Globus pallidus (tissue), 1 donor: Measurements from ENCODE around the gene AQP7.
"Not testable (repeated sequence)": the region's sequence is repeated elsewhere in the genome, so short reads cannot be mapped to it uniquely, and the experiment has no call there.

Source experiments
- DNase-seq: peaks from one replicate; pipeline ENCODE4 v3.0.0-alpha.2; 2015; ENCODE audit warnings: low spot score

The AQP7 gene

DNA sequence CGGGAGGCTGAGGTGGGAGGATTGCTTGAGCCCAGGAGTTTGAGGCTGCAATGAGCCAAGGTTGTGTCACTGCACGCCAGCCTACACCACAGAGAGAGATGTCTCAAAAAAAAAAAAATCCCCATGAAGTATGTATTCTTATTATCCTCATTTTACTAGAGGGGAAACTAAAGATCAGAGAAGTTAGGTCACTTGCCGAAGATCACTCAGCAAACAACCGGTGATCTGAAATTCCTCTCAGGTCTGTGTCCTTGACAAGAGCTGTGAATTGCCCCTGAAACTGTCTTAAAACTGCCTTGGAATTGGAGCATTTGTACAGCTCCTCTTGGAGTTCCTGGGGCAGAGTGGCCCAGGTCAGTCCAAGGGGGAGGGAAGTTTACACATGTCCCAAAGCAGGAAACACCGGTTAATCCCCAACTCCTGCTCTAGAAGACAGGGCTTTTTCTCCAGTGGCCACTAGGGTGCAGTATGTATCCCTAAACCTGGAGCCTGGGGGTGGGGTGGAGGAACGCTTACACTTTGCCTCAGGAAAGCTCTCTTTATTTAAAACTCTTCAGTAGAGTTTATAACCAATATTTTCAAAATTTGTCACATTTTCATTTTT lies 27.6 kb downstream of the AQP7 start:
- DNase-seq = peak; percentile 71

DNA sequence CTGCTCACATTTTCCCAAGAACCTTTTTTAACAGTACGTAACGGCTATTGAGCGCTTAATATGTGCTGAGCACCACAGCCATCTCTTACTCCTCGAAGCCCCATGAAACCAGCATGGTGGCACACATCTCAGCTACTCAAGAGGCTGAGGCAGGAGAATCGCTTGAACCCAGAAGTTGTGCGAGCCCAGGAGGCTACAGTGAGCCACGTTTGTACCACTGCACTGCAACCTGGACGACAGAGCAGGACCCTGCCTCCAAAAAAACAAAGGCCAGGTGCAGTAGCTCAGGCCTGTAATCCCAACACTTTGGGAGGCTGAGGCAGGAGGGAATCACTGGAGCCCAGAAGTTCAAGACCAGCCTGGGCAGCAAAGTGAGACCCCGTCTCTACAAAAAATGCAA lies 28.2 kb downstream of the AQP7 start:
- no peak for DNase-seq

DNA sequence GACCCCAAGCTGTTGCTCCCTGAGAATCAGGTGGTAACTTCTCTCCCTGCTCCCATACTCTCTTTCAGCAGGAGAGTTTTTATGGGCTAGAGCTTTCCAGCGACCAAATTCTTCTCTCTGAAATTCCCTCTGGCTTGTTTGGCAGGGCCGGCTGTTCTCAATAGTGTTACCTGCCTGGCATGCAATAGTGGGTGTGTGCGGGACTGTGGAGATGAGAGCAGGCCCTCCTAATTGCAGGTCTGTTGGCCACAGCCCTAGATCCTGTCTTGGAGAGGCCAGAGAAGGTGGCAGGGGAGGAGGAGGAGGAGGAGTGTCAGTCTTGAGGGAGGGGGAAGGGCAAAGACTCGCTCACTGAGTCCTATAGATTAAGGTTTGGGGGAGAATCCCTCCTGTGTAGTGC lies 29.5 kb downstream of the AQP7 start:
- DNase-seq = no peak

DNA sequence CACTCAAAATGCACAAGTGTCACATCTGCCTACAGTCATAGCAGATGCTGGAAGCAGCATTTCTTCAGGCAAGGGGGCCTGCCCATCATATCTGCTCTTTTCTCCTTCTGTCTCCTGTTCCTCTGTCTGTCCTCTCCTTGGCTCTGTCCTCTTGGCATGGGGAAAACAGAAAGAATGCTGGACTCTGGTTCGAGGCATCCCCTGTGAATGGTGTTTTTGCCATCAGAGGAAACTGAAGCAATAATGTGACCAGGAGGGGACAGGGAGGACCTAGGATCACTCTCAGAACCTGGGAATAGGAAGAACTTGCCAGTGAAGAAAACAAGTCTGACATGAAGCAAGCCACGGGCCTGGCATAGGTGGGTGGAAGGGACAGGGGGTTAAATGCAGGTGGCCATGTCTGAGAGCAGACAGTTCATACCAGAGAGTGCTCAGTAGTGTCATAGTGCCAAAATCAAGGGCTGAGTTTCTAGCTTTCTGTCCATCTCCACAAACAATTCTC lies 35.3 kb downstream of the AQP7 start:
- no peak for DNase-seq

DNA sequence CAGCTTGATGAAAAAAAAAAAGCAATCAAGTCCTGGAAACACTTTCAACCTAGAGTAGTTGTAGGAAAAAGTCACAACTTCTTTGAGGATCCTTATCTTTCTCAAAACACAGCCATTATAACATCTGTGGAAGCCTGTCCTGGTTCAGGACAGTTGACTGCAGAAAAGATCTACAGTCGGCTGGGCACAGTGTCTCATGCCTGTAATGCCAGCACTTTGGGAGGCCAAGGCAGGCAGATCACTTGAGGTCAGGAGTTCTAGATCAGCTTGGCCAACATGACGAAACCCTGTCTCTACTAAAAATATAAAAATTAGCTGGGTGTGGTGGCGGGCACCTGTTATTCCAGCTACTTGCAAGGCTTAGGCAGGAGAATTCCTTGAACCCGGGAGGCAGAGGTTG lies 37.6 kb downstream of the AQP7 start:
- not testable (repeated sequence) for DNase-seq

DNA sequence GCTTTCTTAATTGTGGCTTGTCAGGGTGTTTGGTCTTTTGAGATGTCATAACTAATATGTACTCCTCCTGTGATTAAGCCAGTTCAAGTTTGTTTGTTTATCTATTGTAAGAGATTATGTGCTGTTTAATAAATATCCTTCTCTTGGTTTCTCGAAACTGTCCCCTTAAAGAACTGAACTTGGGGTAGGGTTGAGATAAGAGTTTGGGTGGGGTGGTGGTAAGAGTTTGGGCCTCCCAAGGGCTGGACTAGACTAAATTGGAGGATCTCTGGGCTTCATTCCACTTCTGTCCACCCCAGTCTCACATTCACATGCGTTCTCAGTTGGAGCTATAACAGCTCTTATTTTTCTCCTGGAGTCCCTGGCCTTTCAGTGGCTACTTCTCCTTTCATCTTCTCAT lies 38.2 kb downstream of the AQP7 start:
- DNase-seq = no peak

DNA sequence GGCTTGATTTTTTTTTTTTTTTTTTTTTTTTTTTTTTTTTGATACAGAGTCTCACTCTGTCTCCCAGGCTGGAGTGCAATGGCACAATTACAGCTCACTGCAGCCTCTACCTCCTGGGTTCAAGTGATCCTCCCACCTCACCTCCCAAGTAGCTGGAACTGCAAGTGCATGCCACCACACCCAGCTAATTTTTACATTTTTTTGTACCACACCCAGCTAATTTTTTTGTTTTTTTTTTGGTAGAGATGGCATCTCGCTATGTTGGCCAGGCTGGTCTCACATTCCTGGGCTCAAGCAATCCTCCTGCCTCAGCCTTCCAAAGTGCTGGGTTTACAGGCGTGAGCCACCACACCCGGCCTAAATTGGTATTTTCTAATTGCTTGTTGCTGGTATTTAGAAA lies 43.7 kb downstream of the AQP7 start:
- DNase-seq = not testable (repeated sequence)

DNA sequence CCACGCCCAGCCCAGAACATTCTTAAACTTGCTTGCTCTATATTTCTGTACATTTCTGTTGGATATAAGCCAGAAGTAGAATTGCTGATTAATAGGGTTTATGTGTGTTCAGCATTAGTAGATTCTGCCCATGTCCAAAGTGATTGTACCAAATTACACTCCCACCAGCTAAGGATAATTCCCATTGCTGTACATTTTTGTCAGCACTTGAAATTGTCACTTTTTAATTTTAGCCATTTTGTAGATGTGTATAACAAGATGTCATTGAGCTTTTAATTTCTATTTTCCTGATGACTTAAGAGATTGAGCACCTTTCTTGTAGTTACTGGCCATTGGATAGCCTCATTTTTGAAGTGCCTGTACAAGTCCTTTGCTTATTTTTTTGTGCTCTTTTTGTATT lies 46.4 kb downstream of the AQP7 start:
- no peak for DNase-seq

DNA sequence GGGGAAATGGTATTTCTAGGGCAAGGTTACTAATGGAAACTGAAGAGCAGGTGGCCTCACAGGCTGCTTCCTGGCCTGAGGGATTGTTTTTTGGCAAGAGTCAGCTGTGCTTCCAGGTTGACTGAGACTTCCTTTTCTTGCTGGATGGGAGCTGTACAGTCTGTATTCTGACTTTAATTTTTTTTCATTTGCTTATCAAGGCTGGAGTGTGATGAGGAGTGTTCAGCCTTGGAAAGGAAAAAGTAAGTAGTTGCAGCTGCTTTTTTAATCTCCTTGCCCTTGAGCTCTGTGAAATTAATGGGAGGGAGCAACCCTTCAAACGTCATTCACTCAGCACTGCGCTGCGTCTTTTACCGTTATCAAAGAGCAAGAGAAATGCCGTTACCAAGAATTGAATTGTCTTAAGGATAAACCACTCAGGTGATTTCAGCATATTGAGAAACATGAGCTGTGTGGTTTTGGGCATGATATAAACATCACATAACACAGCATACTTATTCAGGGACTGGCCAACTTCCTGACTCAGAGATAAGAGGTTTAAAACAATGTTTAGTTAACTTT lies 47.6 kb downstream of the AQP7 start:
- no peak for DNase-seq

DNA sequence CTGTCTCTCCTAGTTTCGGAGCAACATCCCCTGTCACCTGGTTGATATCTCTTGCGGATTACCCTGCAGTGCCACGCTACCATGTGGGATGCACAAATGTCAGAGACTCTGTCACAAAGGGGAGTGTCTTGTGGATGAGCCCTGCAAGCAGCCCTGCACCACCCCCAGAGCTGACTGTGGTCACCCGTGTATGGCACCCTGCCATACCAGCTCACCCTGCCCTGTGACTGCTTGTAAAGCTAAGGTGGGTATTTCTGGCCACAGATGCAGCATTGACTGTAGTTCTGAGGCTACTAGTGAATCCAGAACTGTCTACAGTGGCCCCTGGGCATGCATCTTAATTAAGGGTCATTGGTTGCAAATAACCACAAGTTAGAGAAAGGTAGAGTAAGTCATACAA lies 50.8 kb downstream of the AQP7 start:
- DNase-seq = no peak

DNA sequence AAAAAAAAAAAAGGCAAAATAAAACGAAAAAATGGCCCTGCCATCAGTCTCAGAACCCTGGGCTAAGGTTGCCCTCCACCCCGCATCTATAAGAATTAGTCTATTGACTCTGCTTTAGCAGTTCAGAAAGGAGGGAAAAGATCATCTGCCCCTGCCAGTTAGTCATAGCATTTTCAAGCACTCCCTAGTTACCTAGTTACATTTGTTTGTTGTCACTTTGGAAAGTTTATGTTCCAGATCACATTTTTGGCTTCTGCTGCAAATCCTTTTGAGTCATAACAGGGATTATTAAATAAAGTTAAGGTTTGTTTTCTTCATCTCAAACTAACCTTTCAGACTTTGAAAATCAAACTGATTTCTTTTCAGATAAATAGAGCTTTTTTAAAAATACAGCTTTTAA lies 52.1 kb downstream of the AQP7 start:
- no peak for DNase-seq

DNA sequence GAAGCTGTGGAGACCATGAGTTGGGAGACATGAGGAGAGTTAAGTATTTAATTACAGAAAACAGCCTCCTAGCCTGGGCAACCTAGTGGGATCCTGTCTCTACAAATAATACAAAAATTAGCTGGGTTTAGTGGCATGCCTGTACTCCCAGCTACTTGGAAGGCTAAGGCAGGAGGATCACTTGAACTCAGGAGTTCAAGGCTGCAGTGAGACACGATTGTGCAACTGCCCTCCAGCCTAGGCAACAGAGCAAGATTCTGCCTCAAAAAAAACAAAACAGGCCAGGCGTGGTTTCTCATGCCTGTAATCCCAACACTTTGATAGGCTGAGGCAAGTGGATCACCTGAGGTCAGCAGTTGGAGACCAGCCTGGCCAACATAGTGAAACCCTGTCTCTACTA lies 52.6 kb downstream of the AQP7 start:
- no peak for DNase-seq

DNA sequence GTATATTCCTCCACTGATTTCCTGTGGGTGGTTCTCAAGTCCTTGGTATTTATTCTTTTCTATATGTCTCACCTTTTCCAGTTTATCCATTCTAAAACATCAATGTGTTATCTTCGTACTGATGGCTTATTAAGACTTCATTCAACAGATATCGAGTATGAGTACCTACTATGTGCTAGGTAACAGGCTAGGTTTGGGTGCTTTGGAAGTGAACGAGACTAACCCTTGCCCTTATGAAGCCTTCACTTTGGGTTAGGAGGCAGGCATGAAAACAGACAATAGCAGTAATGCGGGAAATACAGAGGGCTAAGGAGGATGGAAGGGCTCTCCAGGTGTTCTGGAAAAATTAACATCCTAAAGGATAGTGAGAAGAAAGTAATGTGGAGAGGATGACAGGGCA lies 53.4 kb downstream of the AQP7 start:
- DNase-seq = no peak

DNA sequence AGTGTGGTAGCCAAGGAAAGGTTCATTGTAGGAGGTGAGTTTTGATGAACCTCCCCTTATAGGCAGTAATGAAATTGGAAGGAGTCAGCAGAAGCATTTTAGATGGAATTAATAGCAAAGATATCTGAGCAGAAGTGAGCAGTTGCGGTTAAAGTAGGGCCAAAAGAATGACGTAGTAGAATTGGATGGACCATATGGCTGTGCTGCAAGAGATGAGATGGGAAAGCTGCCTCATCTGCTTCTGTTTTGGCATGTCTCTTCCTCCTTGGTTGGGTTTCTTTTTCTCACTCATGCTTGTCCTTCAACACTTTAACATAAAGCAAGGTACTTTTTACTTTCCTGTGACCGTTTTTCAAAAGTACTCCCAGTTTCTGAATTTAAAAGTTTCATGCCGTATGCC lies 55.8 kb downstream of the AQP7 start:
- no peak for DNase-seq

DNA sequence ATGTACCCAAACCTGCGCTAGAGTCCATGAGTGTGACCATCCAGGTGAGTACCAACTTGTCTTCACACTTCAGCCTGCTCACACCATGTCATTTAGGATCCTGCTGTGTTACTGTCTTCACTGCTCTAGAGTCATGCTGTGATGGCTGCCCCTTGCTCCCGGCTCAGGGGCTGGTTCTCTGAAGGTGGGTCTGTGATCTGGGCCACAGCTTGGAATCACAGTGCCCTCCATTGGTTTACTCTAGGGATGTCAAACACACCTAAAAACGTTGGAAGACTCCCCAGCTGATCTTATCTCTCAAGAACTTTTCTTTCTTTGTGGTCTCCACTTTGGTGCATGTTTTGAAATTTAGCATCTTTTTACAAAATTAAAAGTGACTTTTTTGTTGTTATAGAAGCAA lies 58.2 kb downstream of the AQP7 start:
- no peak for DNase-seq

DNA sequence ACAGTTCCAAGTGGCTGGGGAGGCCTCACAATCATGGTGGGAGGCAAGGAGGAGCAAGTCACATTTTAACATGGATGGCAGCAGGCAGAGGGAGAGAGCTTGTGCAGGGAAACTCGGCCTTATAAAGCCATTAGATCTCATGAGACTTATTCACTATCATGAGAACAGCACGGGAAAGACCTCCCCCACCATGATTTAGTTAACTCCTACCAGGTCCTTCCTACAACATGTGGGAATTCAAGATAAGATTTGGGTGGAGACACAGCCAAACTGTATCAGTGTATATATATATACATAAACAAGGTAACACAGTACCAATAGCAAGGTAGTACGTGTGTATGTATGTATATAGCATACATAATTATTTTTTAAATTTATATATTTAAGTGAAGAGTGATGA lies 61.2 kb downstream of the AQP7 start:
- no peak for DNase-seq

DNA sequence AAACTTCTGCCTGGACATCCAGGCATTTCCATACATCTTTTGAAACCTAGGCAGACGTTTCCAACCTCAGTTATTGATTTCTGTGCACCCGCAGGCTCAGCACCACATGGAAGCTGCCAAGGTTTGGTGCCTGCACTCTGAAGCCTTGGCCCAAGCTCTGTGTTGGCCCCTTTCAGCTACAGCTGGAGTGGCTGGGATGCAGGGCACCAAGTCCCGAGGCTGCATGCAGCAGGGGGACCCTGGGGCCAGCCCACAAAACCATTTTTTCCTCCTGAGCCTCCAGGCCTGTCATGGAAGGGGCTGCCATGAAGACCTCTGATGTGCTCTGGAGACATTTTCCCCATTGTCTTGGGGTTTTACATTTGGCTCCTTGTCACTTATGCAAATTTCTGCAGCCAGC lies 62.2 kb downstream of the AQP7 start:
- DNase-seq = no peak
